DND-41 (cell line): ENCODE measurements around the gene MOK.

Source experiments
- EZH2 ChIP-seq: IDR thresholded peaks from 3 replicates; pipeline ENCODE4 v1.6.1; 2012; ENCODE audit warnings: borderline replicate concordance, low read depth, mild to moderate bottlenecking, moderate library complexity, low read length, inconsistent platforms; ENCODE audit not compliant: severe bottlenecking
- TF ChIP-seq, protein P1 (sequence below): IDR thresholded peaks from 2 replicates; pipeline ENCODE4 v1.5.1; 2012; ENCODE audit warnings: borderline replicate concordance, low read length, moderate library complexity, mild to moderate bottlenecking; ENCODE audit not compliant: poor library complexity, severe bottlenecking; ENCODE audit errors: extremely low read depth

DNA sequence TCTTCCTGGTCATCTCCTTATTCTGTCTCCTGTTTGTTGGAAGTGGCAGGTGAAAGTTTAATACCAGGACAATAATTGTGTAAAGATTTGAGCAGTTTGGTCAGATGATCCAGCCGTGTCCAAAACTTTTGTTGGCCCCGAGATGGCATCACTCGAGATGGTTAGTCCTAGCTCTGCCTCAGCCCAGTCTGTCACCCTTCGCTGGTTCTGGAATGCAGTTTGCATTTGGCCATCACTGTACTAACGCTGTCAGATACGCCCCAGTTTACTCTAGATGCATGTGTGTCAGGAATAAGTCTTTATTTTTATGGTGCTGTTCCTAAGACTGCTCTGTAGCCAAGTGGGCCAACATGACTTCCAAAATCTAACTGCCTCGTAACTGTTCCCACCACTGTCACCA is 79.6 kb downstream of the MOK start:
- TF ChIP-seq, protein P1, sequence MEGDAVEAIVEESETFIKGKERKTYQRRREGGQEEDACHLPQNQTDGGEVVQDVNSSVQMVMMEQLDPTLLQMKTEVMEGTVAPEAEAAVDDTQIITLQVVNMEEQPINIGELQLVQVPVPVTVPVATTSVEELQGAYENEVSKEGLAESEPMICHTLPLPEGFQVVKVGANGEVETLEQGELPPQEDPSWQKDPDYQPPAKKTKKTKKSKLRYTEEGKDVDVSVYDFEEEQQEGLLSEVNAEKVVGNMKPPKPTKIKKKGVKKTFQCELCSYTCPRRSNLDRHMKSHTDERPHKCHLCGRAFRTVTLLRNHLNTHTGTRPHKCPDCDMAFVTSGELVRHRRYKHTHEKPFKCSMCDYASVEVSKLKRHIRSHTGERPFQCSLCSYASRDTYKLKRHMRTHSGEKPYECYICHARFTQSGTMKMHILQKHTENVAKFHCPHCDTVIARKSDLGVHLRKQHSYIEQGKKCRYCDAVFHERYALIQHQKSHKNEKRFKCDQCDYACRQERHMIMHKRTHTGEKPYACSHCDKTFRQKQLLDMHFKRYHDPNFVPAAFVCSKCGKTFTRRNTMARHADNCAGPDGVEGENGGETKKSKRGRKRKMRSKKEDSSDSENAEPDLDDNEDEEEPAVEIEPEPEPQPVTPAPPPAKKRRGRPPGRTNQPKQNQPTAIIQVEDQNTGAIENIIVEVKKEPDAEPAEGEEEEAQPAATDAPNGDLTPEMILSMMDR: no peak
- TF ChIP-seq EZH2: no peak
